ENCODE data around the gene CEP192. TPM values are rescaled to one million over a fixed set of nuclear protein-coding genes. Genes with fewer than 3 reads are reported as not detected.

The CEP192 gene
- total and polyA plus RNA-seq, 2 donors (not counting 1 experiment from before 2014, with no cell fraction given) = 39.3 to 47.3 TPM

DNA sequence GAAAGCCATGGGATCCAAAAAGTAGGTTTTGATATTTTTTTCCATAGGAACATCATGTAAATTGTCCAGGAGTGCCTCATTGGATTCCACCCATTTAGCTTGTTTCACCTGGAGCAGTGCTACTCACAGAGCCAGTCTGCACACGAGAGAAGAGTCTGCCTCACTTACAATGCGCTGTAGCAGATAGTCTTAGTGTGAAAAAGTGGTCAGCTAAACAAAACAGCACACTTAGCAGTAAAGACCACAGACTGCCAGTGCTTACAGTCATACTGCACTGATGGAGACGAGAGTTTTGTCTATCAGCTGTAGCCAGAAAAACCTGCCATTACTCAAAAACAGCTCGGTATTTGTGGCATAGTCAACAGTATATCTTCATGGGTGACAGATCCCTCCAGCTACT lies 113.9 kb downstream of the CEP192 start:
- H3K27ac ChIP-seq (ENCODE audit: low read length in 2 of 2) = no peak overlapping the region
- peaks cover 13 to 87% of the 10 kb centered on the region in 2 experiments for H3K36me3 ChIP-seq (replicated peaks in 1 of 2; ENCODE audit: control extremely low read depth in 1 of 2, control insufficient read depth in 1 of 2, extremely low read depth in 1 of 2, insufficient read depth in 2 of 2, low read length in 1 of 2)
- H3K9me3 Mint-ChIP-seq (ENCODE audit: insufficient read depth) = no peaks in the 10 kb centered on the region
- no peaks in the 10 kb centered on the region for H3K4me1 ChIP-seq (ENCODE audit: control insufficient read depth in 2 of 2, insufficient read depth in 2 of 2, low read length in 2 of 2)
- H3K4me3 ChIP-seq (ENCODE audit: control extremely low read depth in 1 of 5, extremely low read depth in 1 of 5, insufficient read depth in 1 of 5, low read depth in 2 of 5, low read length in 4 of 5) = no peak overlapping the region
- ChIA-PET POLR2A (no interaction called here), CTCF (interaction anchor here (1.2 kb wide), 1 partner anchor 54 kb away, joined by 8 read pairs; no protein-coding TSS in a partner anchor)
- no peak overlapping the region for H3K4me2 ChIP-seq (replicated peaks; ENCODE audit: low read depth, low read length, poor library complexity, severe bottlenecking)
- 100% methylated on average over 3 of the region's 4 CpGs for WGBS (ENCODE audit: insufficient coverage)
- no peaks in the 10 kb centered on the region for H3K79me2 ChIP-seq (ENCODE audit: control insufficient read depth, insufficient read depth, low read length)
- intact Hi-C loops (cut with micrococcal nuclease) = no loop called here
- no peaks in the 10 kb centered on the region for H4K20me1 ChIP-seq (ENCODE audit: control insufficient read depth, insufficient read depth, low read length, poor library complexity, severe bottlenecking)
- ATAC-seq (ENCODE audit: low read depth) (no peak), DNase-seq (no peak)
- H3K27me3 Mint-ChIP-seq = no peaks in the 10 kb centered on the region
- H3K27ac Mint-ChIP-seq = no peak overlapping the region
- H3K9ac ChIP-seq (ENCODE audit: low read length) = no peak overlapping the region
- no peaks in the 10 kb centered on the region for H3K4me1 Mint-ChIP-seq
- H3K27me3 ChIP-seq (replicated peaks in 1 of 4; ENCODE audit: control extremely low read depth in 1 of 4, control insufficient read depth in 3 of 4, insufficient read depth in 4 of 4, low read length in 3 of 4) = no peaks in the 10 kb centered on the region
- TF ChIP-seq, protein P1, sequence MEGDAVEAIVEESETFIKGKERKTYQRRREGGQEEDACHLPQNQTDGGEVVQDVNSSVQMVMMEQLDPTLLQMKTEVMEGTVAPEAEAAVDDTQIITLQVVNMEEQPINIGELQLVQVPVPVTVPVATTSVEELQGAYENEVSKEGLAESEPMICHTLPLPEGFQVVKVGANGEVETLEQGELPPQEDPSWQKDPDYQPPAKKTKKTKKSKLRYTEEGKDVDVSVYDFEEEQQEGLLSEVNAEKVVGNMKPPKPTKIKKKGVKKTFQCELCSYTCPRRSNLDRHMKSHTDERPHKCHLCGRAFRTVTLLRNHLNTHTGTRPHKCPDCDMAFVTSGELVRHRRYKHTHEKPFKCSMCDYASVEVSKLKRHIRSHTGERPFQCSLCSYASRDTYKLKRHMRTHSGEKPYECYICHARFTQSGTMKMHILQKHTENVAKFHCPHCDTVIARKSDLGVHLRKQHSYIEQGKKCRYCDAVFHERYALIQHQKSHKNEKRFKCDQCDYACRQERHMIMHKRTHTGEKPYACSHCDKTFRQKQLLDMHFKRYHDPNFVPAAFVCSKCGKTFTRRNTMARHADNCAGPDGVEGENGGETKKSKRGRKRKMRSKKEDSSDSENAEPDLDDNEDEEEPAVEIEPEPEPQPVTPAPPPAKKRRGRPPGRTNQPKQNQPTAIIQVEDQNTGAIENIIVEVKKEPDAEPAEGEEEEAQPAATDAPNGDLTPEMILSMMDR (IDR thresholded peaks at IDR 0.05) = no peak
- no peak for TF ChIP-seq EZH2 (IDR thresholded peaks at IDR 0.05; ENCODE audit: borderline replicate concordance, insufficient read depth, low read depth, low read length, poor library complexity, severe bottlenecking)
- no peak overlapping the region for H2AFZ ChIP-seq (ENCODE audit: insufficient read depth, low read depth, low read length, poor library complexity, severe bottlenecking)
- no peak overlapping the region for H3K4me3 Mint-ChIP-seq
- peaks cover 0 to 2% (median 0%) of the 10 kb centered on the region in 3 donors for H3K9me3 ChIP-seq (ENCODE audit: control extremely low read depth in 1 of 3, control insufficient read depth in 2 of 3, insufficient read depth in 1 of 3, low read length in 2 of 3)

DNA sequence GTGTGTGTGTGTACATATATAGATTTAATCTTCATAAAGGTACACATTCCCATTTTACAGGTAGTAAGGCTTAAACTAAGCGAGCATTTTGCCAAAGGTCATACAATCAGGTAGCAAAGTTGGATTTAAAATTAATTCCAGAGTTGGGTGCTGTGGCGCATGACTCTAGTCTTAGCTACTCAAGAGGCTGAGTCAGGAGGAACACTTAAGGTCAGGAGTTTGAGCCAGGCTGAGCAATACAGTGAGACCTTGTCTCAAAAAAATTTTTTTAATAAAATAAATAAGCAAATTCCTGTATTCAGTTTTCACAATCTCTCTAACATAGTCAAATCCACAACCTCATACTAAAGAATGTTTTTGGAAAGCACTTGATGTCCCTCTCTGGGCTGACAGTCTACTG lies 115.9 kb downstream of the CEP192 start:
- intact Hi-C loops (cut with micrococcal nuclease) = no loop called here
- TF ChIP-seq, protein P1 (IDR thresholded peaks at IDR 0.05) = no peak
- no peak for TF ChIP-seq EZH2 (IDR thresholded peaks at IDR 0.05; ENCODE audit: borderline replicate concordance, insufficient read depth, low read depth, low read length, poor library complexity, severe bottlenecking)
- no peaks in the 10 kb centered on the region for H3K9me3 Mint-ChIP-seq (ENCODE audit: insufficient read depth)

More for the DNA sequence above, 115.9 kb downstream of the CEP192 start:
- Histone ChIP-seq H2AFZ (ENCODE audit: insufficient read depth, low read depth, low read length, poor library complexity, severe bottlenecking) (no peak overlapping the region), H4K20me1 (ENCODE audit: control insufficient read depth, insufficient read depth, low read length, poor library complexity, severe bottlenecking) (no peaks in the 10 kb centered on the region), H3K4me1 (ENCODE audit: control insufficient read depth in 2 of 2, insufficient read depth in 2 of 2, low read length in 2 of 2) (no peaks in the 10 kb centered on the region), H3K9me3 (ENCODE audit: control extremely low read depth in 1 of 3, control insufficient read depth in 2 of 3, insufficient read depth in 1 of 3, low read length in 2 of 3) (peaks cover 0 to 2% (median 0%) of the 10 kb centered on the region in 3 donors), H3K79me2 (ENCODE audit: control insufficient read depth, insufficient read depth, low read length) (no peaks in the 10 kb centered on the region), H3K4me2 (replicated peaks; ENCODE audit: low read depth, low read length, poor library complexity, severe bottlenecking) (no peak overlapping the region), H3K36me3 (replicated peaks in 1 of 2; ENCODE audit: control extremely low read depth in 1 of 2, control insufficient read depth in 1 of 2, extremely low read depth in 1 of 2, insufficient read depth in 2 of 2, low read length in 1 of 2) (peaks cover 14 to 66% of the 10 kb centered on the region in 2 experiments), H3K4me3 (ENCODE audit: control extremely low read depth in 1 of 5, extremely low read depth in 1 of 5, insufficient read depth in 1 of 5, low read depth in 2 of 5, low read length in 4 of 5) (no peak overlapping the region), H3K27me3 (replicated peaks in 1 of 4; ENCODE audit: control extremely low read depth in 1 of 4, control insufficient read depth in 3 of 4, insufficient read depth in 4 of 4, low read length in 3 of 4) (no peaks in the 10 kb centered on the region), H3K9ac (ENCODE audit: low read length) (no peak overlapping the region), H3K27ac (ENCODE audit: low read length in 2 of 2) (no peak overlapping the region)
- no peaks in the 10 kb centered on the region for H3K27me3 Mint-ChIP-seq
- no peak for ATAC-seq (ENCODE audit: low read depth)
- no peaks in the 10 kb centered on the region for H3K4me1 Mint-ChIP-seq
- no peak overlapping the region for H3K4me3 Mint-ChIP-seq
- no CpG with 5 or more reads among the region's 2 CpGs for WGBS (ENCODE audit: insufficient coverage)
- no peak overlapping the region for H3K27ac Mint-ChIP-seq
- ChIA-PET CTCF (no interaction called here), POLR2A (no interaction called here)
- DNase-seq = no peak
